ENCODE measurements around the gene SLC17A1. TPM values are rescaled to one million over a fixed set of nuclear protein-coding genes. Genes with fewer than 3 reads are reported as not detected.

Gene SLC17A1
- total RNA-seq, 1 experiment from 2014 or later: not detected

DNA sequence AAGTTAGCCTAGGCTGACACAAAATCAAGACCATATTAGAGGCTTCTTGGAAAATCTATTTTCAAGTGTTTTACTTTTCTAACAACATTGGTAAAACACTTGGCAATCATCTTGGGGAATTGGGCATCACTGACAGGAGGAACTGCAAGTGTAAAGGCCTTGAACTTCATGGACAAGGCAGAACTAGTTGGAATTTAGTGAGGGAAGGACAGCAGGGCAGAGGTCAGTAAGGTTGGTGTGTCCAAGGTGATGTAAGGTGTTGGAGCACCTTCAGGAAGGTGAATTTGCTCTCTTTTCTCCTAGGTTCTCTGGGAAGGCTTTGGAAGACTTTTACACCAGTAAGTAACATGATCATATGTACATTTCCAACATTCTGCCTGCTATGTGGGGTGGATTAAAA lies 78.8 kb downstream of the SLC17A1 start:
- ATAC-seq (no peak), DNase-seq (ENCODE audit: low spot score) (no peak)
- ChIA-PET CTCF (no interaction called here), POLR2A (no interaction called here)
- no peak overlapping the region for H3K4me3 Mint-ChIP-seq
- no peaks in the 10 kb centered on the region for H3K36me3 Mint-ChIP-seq
- H3K9me3 Mint-ChIP-seq: no peaks in the 10 kb centered on the region
- H3K27me3 Mint-ChIP-seq (ENCODE audit: low read depth): no peaks in the 10 kb centered on the region
- H3K27ac Mint-ChIP-seq: no peak overlapping the region
- no peaks in the 10 kb centered on the region for H3K4me1 Mint-ChIP-seq
- TF ChIP-seq, protein P1, sequence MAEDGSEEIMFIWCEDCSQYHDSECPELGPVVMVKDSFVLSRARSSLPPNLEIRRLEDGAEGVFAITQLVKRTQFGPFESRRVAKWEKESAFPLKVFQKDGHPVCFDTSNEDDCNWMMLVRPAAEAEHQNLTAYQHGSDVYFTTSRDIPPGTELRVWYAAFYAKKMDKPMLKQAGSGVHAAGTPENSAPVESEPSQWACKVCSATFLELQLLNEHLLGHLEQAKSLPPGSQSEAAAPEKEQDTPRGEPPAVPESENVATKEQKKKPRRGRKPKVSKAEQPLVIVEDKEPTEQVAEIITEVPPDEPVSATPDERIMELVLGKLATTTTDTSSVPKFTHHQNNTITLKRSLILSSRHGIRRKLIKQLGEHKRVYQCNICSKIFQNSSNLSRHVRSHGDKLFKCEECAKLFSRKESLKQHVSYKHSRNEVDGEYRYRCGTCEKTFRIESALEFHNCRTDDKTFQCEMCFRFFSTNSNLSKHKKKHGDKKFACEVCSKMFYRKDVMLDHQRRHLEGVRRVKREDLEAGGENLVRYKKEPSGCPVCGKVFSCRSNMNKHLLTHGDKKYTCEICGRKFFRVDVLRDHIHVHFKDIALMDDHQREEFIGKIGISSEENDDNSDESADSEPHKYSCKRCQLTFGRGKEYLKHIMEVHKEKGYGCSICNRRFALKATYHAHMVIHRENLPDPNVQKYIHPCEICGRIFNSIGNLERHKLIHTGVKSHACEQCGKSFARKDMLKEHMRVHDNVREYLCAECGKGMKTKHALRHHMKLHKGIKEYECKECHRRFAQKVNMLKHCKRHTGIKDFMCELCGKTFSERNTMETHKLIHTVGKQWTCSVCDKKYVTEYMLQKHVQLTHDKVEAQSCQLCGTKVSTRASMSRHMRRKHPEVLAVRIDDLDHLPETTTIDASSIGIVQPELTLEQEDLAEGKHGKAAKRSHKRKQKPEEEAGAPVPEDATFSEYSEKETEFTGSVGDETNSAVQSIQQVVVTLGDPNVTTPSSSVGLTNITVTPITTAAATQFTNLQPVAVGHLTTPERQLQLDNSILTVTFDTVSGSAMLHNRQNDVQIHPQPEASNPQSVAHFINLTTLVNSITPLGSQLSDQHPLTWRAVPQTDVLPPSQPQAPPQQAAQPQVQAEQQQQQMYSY (CRISPR knock-in tag; IDR thresholded peaks at IDR 0.05): no peak
- TF ChIP-seq, protein P2, sequence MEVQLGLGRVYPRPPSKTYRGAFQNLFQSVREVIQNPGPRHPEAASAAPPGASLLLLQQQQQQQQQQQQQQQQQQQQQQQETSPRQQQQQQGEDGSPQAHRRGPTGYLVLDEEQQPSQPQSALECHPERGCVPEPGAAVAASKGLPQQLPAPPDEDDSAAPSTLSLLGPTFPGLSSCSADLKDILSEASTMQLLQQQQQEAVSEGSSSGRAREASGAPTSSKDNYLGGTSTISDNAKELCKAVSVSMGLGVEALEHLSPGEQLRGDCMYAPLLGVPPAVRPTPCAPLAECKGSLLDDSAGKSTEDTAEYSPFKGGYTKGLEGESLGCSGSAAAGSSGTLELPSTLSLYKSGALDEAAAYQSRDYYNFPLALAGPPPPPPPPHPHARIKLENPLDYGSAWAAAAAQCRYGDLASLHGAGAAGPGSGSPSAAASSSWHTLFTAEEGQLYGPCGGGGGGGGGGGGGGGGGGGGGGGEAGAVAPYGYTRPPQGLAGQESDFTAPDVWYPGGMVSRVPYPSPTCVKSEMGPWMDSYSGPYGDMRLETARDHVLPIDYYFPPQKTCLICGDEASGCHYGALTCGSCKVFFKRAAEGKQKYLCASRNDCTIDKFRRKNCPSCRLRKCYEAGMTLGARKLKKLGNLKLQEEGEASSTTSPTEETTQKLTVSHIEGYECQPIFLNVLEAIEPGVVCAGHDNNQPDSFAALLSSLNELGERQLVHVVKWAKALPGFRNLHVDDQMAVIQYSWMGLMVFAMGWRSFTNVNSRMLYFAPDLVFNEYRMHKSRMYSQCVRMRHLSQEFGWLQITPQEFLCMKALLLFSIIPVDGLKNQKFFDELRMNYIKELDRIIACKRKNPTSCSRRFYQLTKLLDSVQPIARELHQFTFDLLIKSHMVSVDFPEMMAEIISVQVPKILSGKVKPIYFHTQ (CRISPR knock-in tag; IDR thresholded peaks at IDR 0.05): no peak
- TF ChIP-seq, protein P3, sequence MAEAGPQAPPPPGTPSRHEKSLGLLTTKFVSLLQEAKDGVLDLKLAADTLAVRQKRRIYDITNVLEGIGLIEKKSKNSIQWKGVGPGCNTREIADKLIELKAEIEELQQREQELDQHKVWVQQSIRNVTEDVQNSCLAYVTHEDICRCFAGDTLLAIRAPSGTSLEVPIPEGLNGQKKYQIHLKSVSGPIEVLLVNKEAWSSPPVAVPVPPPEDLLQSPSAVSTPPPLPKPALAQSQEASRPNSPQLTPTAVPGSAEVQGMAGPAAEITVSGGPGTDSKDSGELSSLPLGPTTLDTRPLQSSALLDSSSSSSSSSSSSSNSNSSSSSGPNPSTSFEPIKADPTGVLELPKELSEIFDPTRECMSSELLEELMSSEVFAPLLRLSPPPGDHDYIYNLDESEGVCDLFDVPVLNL (CRISPR knock-in tag; IDR thresholded peaks at IDR 0.05; ENCODE audit: borderline replicate concordance, low read depth): no peak
- no peak for TF ChIP-seq SMAD3 (CRISPR knock-in tag; IDR thresholded peaks at IDR 0.05; ENCODE audit: borderline replicate concordance)
- TF ChIP-seq, protein P4, sequence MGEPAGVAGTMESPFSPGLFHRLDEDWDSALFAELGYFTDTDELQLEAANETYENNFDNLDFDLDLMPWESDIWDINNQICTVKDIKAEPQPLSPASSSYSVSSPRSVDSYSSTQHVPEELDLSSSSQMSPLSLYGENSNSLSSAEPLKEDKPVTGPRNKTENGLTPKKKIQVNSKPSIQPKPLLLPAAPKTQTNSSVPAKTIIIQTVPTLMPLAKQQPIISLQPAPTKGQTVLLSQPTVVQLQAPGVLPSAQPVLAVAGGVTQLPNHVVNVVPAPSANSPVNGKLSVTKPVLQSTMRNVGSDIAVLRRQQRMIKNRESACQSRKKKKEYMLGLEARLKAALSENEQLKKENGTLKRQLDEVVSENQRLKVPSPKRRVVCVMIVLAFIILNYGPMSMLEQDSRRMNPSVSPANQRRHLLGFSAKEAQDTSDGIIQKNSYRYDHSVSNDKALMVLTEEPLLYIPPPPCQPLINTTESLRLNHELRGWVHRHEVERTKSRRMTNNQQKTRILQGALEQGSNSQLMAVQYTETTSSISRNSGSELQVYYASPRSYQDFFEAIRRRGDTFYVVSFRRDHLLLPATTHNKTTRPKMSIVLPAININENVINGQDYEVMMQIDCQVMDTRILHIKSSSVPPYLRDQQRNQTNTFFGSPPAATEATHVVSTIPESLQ (CRISPR knock-in tag; IDR thresholded peaks at IDR 0.05): no peak
- TF ChIP-seq, protein P5, sequence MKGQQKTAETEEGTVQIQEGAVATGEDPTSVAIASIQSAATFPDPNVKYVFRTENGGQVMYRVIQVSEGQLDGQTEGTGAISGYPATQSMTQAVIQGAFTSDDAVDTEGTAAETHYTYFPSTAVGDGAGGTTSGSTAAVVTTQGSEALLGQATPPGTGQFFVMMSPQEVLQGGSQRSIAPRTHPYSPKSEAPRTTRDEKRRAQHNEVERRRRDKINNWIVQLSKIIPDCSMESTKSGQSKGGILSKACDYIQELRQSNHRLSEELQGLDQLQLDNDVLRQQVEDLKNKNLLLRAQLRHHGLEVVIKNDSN (CRISPR knock-in tag; IDR thresholded peaks at IDR 0.05): no peak
- TF ChIP-seq, protein P6, sequence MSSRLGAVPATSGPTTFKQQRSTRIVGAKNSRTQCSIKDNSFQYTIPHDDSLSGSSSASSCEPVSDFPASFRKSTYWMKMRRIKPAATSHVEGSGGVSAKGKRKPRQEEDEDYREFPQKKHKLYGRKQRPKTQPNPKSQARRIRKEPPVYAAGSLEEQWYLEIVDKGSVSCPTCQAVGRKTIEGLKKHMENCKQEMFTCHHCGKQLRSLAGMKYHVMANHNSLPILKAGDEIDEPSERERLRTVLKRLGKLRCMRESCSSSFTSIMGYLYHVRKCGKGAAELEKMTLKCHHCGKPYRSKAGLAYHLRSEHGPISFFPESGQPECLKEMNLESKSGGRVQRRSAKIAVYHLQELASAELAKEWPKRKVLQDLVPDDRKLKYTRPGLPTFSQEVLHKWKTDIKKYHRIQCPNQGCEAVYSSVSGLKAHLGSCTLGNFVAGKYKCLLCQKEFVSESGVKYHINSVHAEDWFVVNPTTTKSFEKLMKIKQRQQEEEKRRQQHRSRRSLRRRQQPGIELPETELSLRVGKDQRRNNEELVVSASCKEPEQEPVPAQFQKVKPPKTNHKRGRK (CRISPR knock-in tag; IDR thresholded peaks at IDR 0.05; ENCODE audit: borderline replicate concordance): no peak
- TF ChIP-seq ZNF423 (CRISPR knock-in tag; IDR thresholded peaks at IDR 0.05): no peak
- TF ChIP-seq, protein P7, sequence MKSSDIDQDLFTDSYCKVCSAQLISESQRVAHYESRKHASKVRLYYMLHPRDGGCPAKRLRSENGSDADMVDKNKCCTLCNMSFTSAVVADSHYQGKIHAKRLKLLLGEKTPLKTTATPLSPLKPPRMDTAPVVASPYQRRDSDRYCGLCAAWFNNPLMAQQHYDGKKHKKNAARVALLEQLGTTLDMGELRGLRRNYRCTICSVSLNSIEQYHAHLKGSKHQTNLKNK (CRISPR knock-in tag; IDR thresholded peaks at IDR 0.05): no peak
- no peak for TF ChIP-seq EMX1 (CRISPR knock-in tag; IDR thresholded peaks at IDR 0.05)
- no peak for TF ChIP-seq ZNF317 (CRISPR knock-in tag; IDR thresholded peaks at IDR 0.05; ENCODE audit: borderline replicate concordance, low read depth)
- TF ChIP-seq, protein P8, sequence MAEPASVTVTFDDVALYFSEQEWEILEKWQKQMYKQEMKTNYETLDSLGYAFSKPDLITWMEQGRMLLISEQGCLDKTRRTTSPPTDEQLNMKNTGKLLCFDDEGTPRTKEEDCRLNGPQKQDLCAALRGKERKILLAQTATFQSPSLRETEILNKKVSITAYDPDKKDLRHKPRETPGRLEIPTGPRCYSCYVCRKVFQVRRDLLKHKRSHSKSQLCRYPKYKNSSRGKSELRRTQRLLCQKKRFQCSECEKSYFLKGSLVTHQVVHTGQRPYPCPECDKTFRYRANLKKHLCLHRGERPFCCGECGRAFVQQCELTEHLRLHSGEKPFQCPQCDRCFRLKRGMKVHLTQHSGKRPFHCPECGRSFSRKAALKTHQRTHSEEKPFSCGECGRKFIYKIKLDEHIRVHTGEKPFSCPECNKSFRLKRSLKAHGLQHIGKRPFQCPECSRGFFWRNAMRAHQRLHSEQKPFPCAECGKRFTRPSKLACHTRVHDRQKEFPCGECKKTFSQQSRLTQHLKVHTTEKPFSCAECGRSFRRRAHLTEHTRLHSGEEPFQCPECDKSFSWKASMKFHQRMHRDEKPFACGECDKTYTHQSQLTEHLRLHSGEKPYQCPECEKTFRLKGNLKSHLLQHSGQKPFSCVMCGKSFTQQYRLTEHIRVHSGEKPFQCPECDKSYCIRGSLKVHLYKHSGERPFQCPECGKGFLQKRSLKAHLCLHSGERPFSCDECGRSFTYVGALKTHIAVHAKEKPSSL (CRISPR knock-in tag; conservative IDR thresholded peaks at IDR 0.05): no peak
- no peak for TF ChIP-seq FOXK1 (CRISPR knock-in tag; IDR thresholded peaks at IDR 0.05)
- TF ChIP-seq, protein P9, sequence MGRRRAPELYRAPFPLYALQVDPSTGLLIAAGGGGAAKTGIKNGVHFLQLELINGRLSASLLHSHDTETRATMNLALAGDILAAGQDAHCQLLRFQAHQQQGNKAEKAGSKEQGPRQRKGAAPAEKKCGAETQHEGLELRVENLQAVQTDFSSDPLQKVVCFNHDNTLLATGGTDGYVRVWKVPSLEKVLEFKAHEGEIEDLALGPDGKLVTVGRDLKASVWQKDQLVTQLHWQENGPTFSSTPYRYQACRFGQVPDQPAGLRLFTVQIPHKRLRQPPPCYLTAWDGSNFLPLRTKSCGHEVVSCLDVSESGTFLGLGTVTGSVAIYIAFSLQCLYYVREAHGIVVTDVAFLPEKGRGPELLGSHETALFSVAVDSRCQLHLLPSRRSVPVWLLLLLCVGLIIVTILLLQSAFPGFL (CRISPR knock-in tag; IDR thresholded peaks at IDR 0.05; ENCODE audit: borderline replicate concordance): no peak
- TF ChIP-seq, protein P10, sequence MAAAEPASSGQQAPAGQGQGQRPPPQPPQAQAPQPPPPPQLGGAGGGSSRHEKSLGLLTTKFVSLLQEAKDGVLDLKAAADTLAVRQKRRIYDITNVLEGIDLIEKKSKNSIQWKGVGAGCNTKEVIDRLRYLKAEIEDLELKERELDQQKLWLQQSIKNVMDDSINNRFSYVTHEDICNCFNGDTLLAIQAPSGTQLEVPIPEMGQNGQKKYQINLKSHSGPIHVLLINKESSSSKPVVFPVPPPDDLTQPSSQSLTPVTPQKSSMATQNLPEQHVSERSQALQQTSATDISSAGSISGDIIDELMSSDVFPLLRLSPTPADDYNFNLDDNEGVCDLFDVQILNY (CRISPR knock-in tag; IDR thresholded peaks at IDR 0.05): no peak
